ENCODE data around the gene EPB41L4B.

DNA sequence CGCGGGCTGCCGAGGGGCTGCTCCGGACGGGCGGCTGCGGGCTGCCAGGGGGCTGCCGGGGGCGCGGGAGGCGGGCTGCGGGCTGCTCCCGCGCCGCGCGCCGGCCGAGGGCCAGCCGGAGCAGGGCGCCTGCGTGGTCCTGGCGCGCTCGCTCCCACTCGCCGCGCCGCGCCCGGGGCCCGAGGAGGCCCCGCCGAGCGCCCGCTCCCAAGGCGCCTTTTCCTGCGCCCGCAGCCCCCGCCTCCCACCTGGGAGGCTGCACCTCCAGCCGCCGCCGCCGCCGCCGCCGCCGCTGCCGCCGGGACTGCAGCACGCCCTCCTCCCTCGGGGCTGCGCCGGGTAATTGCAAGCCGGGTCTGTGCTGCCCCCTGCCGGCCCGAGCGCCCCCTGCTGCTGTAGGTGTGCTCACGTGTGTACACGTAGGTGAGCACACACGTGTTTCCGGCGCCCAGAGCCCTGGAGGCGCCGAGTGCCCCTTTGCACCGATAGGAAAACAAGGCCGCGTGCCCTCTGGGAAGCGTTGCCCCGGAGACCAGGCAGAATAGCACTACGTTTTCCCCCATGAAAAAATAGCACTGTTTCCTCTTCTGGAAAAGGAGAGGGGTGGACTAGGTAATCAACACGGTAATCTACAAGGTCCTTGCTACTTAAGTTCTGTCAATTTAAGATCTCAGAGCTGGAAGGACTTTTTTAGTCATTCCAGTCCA, at the start of gene EPB41L4B:
- no peak for TF ChIP-seq TAF1 (IDR thresholded peaks at IDR 0.05; ENCODE audit: low read depth, low read length)
- no peak for TF ChIP-seq POLR2A (IDR thresholded peaks at IDR 0.05; ENCODE audit: low read depth, low read length)

Measured in GM12891 (cell line).